Esophagus muscularis mucosa (tissue), 4 donors: ENCODE data around the gene HTRA1. TPM values are rescaled to one million over a fixed set of nuclear protein-coding genes. Genes with fewer than 3 reads are reported as not detected.

Source experiments
- DNase-seq: peaks from one replicate; pipeline ENCODE4 v3.0.0-alpha.2; 2017; ENCODE audit errors: extremely low spot score
- H3K27ac ChIP-seq, 4 donors: fragments of 200-600 bp; sonication (generic); replicated peaks in 1 of 4; 1 replicate in 3 of 4; 2 replicates in 1 of 4; pipeline ENCODE4 v1.5.1; 2016 to 2019; ENCODE audit warnings: mild to moderate bottlenecking in 1 of 4
- H3K27me3 ChIP-seq, 4 donors: fragments of 200-600 bp; sonication (generic); one replicate each; pipeline versions ENCODE4 v1.5.1 to v1.6.0; 2016 to 2019
- H3K36me3 ChIP-seq, 4 donors: fragments of 200-600 bp; sonication (generic); one replicate each; pipeline ENCODE4 v1.5.1; 2016 to 2019
- H3K4me1 ChIP-seq, 4 donors: fragments of 200-600 bp; sonication (generic); one replicate each; pipeline ENCODE4 v1.5.1; 2016 to 2019
- H3K4me3 ChIP-seq, 4 donors: fragments of 200-600 bp; sonication (generic); 1 replicate in 2 of 4; 2 replicates in 2 of 4; pipeline ENCODE4 v1.5.1; 2016 to 2019; ENCODE audit warnings: mild to moderate bottlenecking in 4 of 4, moderate library complexity in 1 of 4
- H3K9me3 ChIP-seq, 4 donors: fragments of 200-600 bp; sonication (generic); 1 replicate in 3 of 4; 2 replicates in 1 of 4; pipeline ENCODE4 v1.5.1; 2016 to 2019
- CTCF ChIP-seq, 3 experiments: fragments of 200-600 bp in 2 of 3; fragments of 450-650 bp in 1 of 3; sonication (generic) in 2 of 3; IDR thresholded peaks; one replicate each; pipeline ENCODE4 v1.5.1; 2017 to 2019; ENCODE audit warnings: antibody characterized with exemption in 3 of 3, mild to moderate bottlenecking in 2 of 3, moderate library complexity in 1 of 3
- EP300 ChIP-seq: sonication (generic); formaldehyde crosslinking; IDR thresholded peaks from one replicate; pipeline ENCODE4 v1.6.1; 2017; ENCODE audit warnings: antibody characterized with exemption
- POLR2A ChIP-seq: fragments of 450-650 bp; IDR thresholded peaks from one replicate; pipeline ENCODE4 v1.6.1; 2017; ENCODE audit warnings: antibody characterized with exemption, moderate library complexity, mild to moderate bottlenecking, low read depth
- POLR2AphosphoS5 ChIP-seq, 2 donors: sonication (generic); formaldehyde crosslinking; IDR thresholded peaks; one replicate each; pipeline ENCODE4 v1.6.1; 2017; ENCODE audit warnings: antibody characterized with exemption in 2 of 2
- WGBS: methylation state at CpG from one replicate; pipeline ENCODE4 v1.1.5; 2018; 5-methylcytosine and 5-hydroxymethylcytosine counted together
- intact Hi-C: fragments of 100-400 bp; cut with DNase I; formaldehyde crosslinking; loops from one replicate; pipeline ENCODE4 v1.15.1; 2023
- total RNA-seq, 4 donors: library from RNA; depleted of rRNA; stranded (reverse); fragments of >200 nt; gene quantifications; one replicate each; pipeline versions ENCODE4 v1.1.0 to v1.2.1, GENCODE V29; 2016

The HTRA1 gene
- total RNA-seq, 4 donors from 2014 or later = 101 to 146 (median 109) TPM

DNA sequence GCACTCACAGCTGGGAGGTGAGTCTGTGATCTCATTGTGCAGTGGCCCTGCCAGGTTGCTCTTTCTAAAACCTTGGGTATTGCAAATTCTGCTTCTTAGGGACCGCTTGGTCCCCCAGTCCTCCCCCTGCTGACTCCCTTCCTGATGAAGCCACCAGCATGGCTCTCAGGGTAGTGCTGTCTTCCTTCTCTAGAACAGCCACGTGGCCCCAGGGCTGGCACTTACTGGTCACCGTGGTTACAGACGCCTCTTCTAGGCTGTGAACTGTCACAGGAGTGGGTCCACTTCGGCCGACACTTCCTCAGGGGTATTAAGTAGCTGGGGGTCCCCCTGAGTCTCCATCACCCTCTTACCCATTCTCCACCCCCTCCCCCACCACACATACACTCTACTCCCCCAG is 2.7 kb upstream of the HTRA1 start:
- Histone ChIP-seq H3K27ac (no peak overlapping the region), H3K4me3 (no peak overlapping the region), H3K9me3 (no peaks in the 10 kb centered on the region), H3K4me1 (peaks cover 8 to 25% (median 19%) of the 10 kb centered on the region in 4 donors), H3K36me3 (no peaks in the 10 kb centered on the region), H3K27me3 (no peaks in the 10 kb centered on the region)
- DNase-seq = peak; percentile 84
- 86% methylated on average over 6 of the region's 6 CpGs for WGBS
- TF ChIP-seq EP300 (no peak), POLR2AphosphoS5 (IDR thresholded peaks at IDR 0.05) (no peak), POLR2A (no peak), CTCF (IDR thresholded peaks at IDR 0.05) (no peak)
- intact Hi-C loops = no loop called here

DNA sequence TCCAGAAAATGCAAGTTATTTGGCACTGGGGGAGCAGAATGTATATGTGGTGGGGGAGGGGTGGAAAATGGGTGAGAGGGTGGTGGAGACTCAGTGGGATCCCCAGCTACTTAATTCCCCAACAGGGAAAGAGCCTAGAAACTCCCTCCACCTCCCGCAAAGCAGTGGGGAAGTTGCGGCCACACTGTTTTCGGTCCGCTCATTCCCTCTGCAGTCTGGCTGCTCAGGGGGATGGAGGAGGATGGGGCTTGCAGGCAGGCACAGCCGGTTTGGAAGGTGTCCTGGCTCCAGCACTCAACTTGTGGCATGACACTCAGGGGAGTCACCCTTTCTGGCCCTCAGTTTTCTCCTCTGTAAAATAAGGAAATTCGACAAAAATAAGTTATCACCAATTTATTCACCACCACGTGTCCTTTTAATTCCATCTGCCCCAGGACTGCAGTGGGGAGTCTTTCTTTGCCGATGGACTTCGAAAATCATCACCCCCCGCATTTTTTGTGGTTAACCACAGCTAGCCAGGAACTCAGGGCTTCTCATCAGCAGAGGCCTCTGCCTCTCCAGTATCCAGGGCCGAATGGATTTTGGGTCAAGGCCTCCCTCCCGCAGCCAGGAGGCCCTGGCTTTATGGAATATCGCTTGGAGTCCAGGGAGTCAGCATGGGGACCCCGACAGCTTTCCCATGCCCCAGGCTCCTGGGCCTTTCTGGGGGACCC is 1.6 kb upstream of the HTRA1 start:
- TF ChIP-seq POLR2A (no peak), EP300 (no peak), CTCF (IDR thresholded peaks at IDR 0.05) (no peak), POLR2AphosphoS5 (IDR thresholded peaks at IDR 0.05) (no peak)
- H3K27me3 ChIP-seq = no peaks in the 10 kb centered on the region
- no peak overlapping the region for H3K4me3 ChIP-seq
- 85% methylated on average over 13 of the region's 14 CpGs for WGBS
- intact Hi-C loops = no loop called here
- H3K9me3 ChIP-seq = no peaks in the 10 kb centered on the region
- no peaks in the 10 kb centered on the region for H3K36me3 ChIP-seq
- no peak overlapping the region for H3K27ac ChIP-seq
- H3K4me1 ChIP-seq = peaks cover 11 to 35% (median 29%) of the 10 kb centered on the region in 4 donors
- peak; percentile 57 for DNase-seq

DNA sequence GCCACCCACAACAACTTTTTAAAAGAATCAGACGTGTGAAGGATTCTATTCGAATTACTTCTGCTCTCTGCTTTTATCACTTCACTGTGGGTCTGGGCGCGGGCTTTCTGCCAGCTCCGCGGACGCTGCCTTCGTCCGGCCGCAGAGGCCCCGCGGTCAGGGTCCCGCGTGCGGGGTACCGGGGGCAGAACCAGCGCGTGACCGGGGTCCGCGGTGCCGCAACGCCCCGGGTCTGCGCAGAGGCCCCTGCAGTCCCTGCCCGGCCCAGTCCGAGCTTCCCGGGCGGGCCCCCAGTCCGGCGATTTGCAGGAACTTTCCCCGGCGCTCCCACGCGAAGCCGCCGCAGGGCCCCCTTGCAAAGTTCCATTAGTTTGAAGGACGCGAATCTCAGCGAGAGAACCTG is 461 bp upstream of the HTRA1 start:
- H3K27ac ChIP-seq = peak overlapping the region; percentile 87 to 92 (median 90)
- H3K27me3 ChIP-seq = no peaks in the 10 kb centered on the region
- WGBS = 0% methylated on average over 10 of the region's 40 CpGs
- TF ChIP-seq POLR2AphosphoS5 (IDR thresholded peaks at IDR 0.05) (no peak), CTCF (IDR thresholded peaks at IDR 0.05) (no peak)
- intact Hi-C loops = no loop called here
- no peaks in the 10 kb centered on the region for H3K9me3 ChIP-seq
- H3K36me3 ChIP-seq = no peaks in the 10 kb centered on the region
- H3K4me3 ChIP-seq = peak overlapping the region; percentile 71 to 88 (median 82)
- DNase-seq = no peak
- H3K4me1 ChIP-seq = peaks cover 11 to 45% (median 32%) of the 10 kb centered on the region in 4 donors

DNA sequence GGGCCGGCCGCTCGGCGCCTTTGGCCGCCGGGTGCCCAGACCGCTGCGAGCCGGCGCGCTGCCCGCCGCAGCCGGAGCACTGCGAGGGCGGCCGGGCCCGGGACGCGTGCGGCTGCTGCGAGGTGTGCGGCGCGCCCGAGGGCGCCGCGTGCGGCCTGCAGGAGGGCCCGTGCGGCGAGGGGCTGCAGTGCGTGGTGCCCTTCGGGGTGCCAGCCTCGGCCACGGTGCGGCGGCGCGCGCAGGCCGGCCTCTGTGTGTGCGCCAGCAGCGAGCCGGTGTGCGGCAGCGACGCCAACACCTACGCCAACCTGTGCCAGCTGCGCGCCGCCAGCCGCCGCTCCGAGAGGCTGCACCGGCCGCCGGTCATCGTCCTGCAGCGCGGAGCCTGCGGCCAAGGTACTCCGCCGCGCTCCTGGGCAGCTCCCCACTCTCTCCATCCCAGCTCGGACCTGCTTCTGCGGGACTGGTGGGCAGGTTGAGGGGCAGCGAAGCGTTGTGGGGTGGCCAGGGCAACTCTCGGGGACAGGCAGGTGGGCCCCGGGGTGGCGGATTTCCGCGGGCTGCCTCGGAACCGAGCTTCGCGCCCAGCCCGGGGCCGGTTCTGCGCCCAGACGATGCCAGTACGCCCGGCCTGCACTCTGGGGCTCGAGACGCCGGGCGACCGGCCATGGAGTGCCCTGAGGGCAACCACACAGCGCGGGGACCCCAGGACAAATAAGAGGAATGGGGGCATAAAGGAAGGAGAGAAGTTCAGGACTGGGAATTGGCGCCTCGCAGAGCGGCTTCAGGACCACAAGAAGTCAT is 578 bp downstream of the HTRA1 start:
- Histone ChIP-seq H3K36me3 (no peaks in the 10 kb centered on the region), H3K4me1 (peaks cover 11 to 45% (median 32%) of the 10 kb centered on the region in 4 donors), H3K4me3 (peak overlapping the region; percentile 71 to 88 (median 82)), H3K9me3 (no peaks in the 10 kb centered on the region), H3K27ac (peak overlapping the region; percentile 87 to 92 (median 90)), H3K27me3 (no peaks in the 10 kb centered on the region)
- no peak for DNase-seq
- intact Hi-C loops = no loop called here
- TF ChIP-seq POLR2AphosphoS5 (IDR thresholded peaks at IDR 0.05) = no peak
- TF ChIP-seq EP300 = no peak
- no peak for TF ChIP-seq POLR2A
- TF ChIP-seq CTCF (IDR thresholded peaks at IDR 0.05) = no peak
- 1% methylated on average over 14 of the region's 95 CpGs for WGBS
